Chondrocyte (in vitro differentiated cells): ENCODE data around the gene ADORA1. TPM values are rescaled to one million over a fixed set of nuclear protein-coding genes. Genes with fewer than 3 reads are reported as not detected.

Source experiments
- DNase-seq: peaks from one replicate; pipeline ENCODE4 v3.0.0; 2021; ENCODE audit warnings: mixed read lengths, low spot score
- H3K27ac Mint-ChIP-seq: one replicate; pipeline ENCODE4 v1.8.0; 2021; ENCODE audit warnings: mild to moderate bottlenecking, moderate library complexity, mixed read lengths; ENCODE audit not compliant: unreplicated experiment
- H3K27me3 Mint-ChIP-seq: 2 replicates; pipeline ENCODE4 v1.8.0; 2021; ENCODE audit warnings: low read depth, mixed read lengths
- H3K36me3 Mint-ChIP-seq: 2 replicates; pipeline ENCODE4 v1.8.0; 2021; ENCODE audit warnings: low read depth, mixed read lengths
- H3K4me1 Mint-ChIP-seq: 2 replicates; pipeline ENCODE4 v1.8.0; 2021; ENCODE audit warnings: low read depth, mild to moderate bottlenecking, mixed read lengths
- H3K4me3 Mint-ChIP-seq: one replicate; pipeline ENCODE4 v1.8.0; 2021; ENCODE audit warnings: mild to moderate bottlenecking, moderate library complexity, mixed read lengths; ENCODE audit not compliant: unreplicated experiment
- H3K9me3 Mint-ChIP-seq: 2 replicates; pipeline ENCODE4 v1.8.0; 2021; ENCODE audit warnings: low read depth, mixed read lengths
- total RNA-seq: library from RNA; stranded (reverse); gene quantifications from 3 replicates; pipeline ENCODE4 v1.2.1, GENCODE V29; 2021
- TF ChIP-seq, protein P1 (sequence below): fragments of 200-600 bp; sonication (generic); IDR thresholded peaks from 2 replicates; pipeline ENCODE4 v1.5.0; 2021; ENCODE audit warnings: antibody characterized with exemption, mild to moderate bottlenecking, moderate library complexity

Gene ADORA1
- total RNA-seq, 1 donor from 2014 or later: 1.7 TPM

DNA sequence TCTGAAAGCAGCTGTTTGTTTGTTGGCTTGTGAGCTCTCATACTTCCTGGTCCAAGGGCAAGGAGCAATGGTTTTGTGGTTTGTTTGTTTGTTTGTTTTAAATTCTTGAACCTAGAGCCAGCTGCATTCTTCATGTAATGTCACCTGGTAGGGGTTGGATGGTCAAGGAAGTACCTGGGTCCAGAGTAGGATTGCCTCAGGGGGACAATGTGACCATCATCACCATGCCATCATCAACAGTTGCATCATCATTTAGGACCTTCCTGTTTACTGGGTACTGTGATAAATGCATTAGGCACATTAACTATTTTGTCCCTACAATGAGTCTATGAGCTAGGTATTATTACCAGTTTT is 27.0 kb upstream of the ADORA1 start:
- H3K36me3 Mint-ChIP-seq: peaks cover 4% of the 10 kb centered on the region
- H3K27me3 Mint-ChIP-seq: peaks cover 41% of the 10 kb centered on the region
- H3K4me1 Mint-ChIP-seq: no peaks in the 10 kb centered on the region
- H3K4me3 Mint-ChIP-seq: no peak overlapping the region
- TF ChIP-seq, protein P1, sequence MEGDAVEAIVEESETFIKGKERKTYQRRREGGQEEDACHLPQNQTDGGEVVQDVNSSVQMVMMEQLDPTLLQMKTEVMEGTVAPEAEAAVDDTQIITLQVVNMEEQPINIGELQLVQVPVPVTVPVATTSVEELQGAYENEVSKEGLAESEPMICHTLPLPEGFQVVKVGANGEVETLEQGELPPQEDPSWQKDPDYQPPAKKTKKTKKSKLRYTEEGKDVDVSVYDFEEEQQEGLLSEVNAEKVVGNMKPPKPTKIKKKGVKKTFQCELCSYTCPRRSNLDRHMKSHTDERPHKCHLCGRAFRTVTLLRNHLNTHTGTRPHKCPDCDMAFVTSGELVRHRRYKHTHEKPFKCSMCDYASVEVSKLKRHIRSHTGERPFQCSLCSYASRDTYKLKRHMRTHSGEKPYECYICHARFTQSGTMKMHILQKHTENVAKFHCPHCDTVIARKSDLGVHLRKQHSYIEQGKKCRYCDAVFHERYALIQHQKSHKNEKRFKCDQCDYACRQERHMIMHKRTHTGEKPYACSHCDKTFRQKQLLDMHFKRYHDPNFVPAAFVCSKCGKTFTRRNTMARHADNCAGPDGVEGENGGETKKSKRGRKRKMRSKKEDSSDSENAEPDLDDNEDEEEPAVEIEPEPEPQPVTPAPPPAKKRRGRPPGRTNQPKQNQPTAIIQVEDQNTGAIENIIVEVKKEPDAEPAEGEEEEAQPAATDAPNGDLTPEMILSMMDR: no peak
- peaks cover 17% of the 10 kb centered on the region for H3K9me3 Mint-ChIP-seq
- DNase-seq: no peak
- no peak overlapping the region for H3K27ac Mint-ChIP-seq

GRCh38 chr1:203101813-203102634 is 25.5 kb upstream of the ADORA1 start:
- Mint-ChIP-seq H3K4me3 (no peak overlapping the region), H3K4me1 (no peaks in the 10 kb centered on the region), H3K27ac (no peak overlapping the region), H3K9me3 (peaks cover 12% of the 10 kb centered on the region), H3K36me3 (peaks cover 4% of the 10 kb centered on the region), H3K27me3 (peaks cover 38% of the 10 kb centered on the region)
- peak; percentile 56 for DNase-seq
- TF ChIP-seq, protein P1: no peak

DNA sequence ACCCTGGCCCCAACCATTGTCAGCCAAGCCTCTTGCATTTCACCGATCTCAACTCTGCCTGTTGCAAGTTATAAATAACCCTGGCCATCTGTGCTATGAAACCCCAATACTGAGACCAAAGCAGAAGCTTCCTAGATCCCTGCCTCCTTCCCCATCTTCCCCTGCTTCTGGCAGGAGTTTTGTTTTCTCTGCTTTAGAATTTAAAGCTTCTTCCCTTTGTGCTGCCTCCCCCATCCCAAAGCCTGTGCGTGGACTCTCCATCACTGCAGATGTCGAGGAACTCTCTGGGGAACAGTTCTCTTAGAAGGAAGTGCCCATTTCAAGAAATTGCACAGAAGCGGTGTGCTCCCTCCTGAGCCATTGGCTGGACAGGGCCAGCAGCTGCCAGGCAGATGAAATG is 24.3 kb upstream of the ADORA1 start:
- no peaks in the 10 kb centered on the region for H3K4me1 Mint-ChIP-seq
- peaks cover 5% of the 10 kb centered on the region for H3K36me3 Mint-ChIP-seq
- H3K9me3 Mint-ChIP-seq: peaks cover 8% of the 10 kb centered on the region
- peaks cover 41% of the 10 kb centered on the region for H3K27me3 Mint-ChIP-seq
- no peak overlapping the region for H3K27ac Mint-ChIP-seq
- DNase-seq: no peak
- no peak overlapping the region for H3K4me3 Mint-ChIP-seq
- TF ChIP-seq, protein P1: no peak

GRCh38 chr1:203103829-203104495 is 23.6 kb upstream of the ADORA1 start:
- DNase-seq: no peak
- Mint-ChIP-seq H3K4me3 (no peak overlapping the region), H3K36me3 (peaks cover 6% of the 10 kb centered on the region), H3K4me1 (no peaks in the 10 kb centered on the region), H3K9me3 (peaks cover 8% of the 10 kb centered on the region), H3K27me3 (peaks cover 42% of the 10 kb centered on the region), H3K27ac (no peak overlapping the region)
- TF ChIP-seq, protein P1: no peak

GRCh38 chr1:203104789-203105390 is 22.6 kb upstream of the ADORA1 start:
- Mint-ChIP-seq H3K27me3 (peaks cover 48% of the 10 kb centered on the region), H3K27ac (no peak overlapping the region), H3K4me1 (no peaks in the 10 kb centered on the region), H3K9me3 (peaks cover 8% of the 10 kb centered on the region), H3K36me3 (peaks cover 6% of the 10 kb centered on the region), H3K4me3 (no peak overlapping the region)
- no peak for DNase-seq
- TF ChIP-seq, protein P1: no peak
